H1 (cell line): Measurements from ENCODE around the gene ANKRD13B. TPM values are rescaled to one million over a fixed set of nuclear protein-coding genes. Genes with fewer than 3 reads are reported as not detected.

Experiments
- CTCF ChIA-PET: fragments of 300-600 bp; sonication (Branson Sonifier 250); formaldehyde crosslinking; loops from one replicate; lab custom pipeline; 2021; ENCODE audit not compliant: partially characterized antibody; lab: Charles Lee
- POLR2A ChIA-PET: fragments of 300-600 bp; sonication (Branson Sonifier 250); formaldehyde crosslinking; loops from one replicate; lab custom pipeline; 2021; ENCODE audit warnings: inconsistent platforms; ENCODE audit not compliant: partially characterized antibody; lab: Charles Lee
- DNase-seq, 2 experiments: peaks; one replicate each; pipeline versions ENCODE4 v3.0.0 to v3.0.0-alpha.2; 2010 to 2022; ENCODE audit warnings: low spot score in 2 of 2, low read depth in 1 of 2, mixed read lengths in 1 of 2
- FAIRE-seq: peaks from 2 replicates; lab custom pipeline; 2011; peaks lifted over from hg19 to GRCh38; lab: Jason Lieb, UNC
- H2AFZ ChIP-seq: 2 replicates; pipeline ENCODE4 v1.8.1; 2012; ENCODE audit warnings: low read length, inconsistent platforms
- H2AK5ac ChIP-seq: 2 replicates; pipeline ENCODE4 v1.6.1; 2013; ENCODE audit warnings: low read depth, low read length
- H2BK120ac ChIP-seq: replicated peaks from 2 replicates; pipeline ENCODE3; 2013; ENCODE audit warnings: low read depth, low read length, inconsistent platforms
- H2BK12ac ChIP-seq: 2 replicates; pipeline ENCODE4 v1.6.1; 2013; ENCODE audit warnings: low read depth, low read length
- H2BK15ac ChIP-seq: 2 replicates; pipeline ENCODE4 v1.6.1; 2013; ENCODE audit warnings: low read length
- H2BK20ac ChIP-seq: 2 replicates; pipeline ENCODE4 v1.6.1; 2013; ENCODE audit warnings: low read length
- H2BK5ac ChIP-seq: 2 replicates; pipeline ENCODE4 v1.6.1; 2013; ENCODE audit warnings: low read depth, low read length
- H3K14ac ChIP-seq: 2 replicates; pipeline ENCODE4 v1.6.1; 2013; ENCODE audit warnings: inconsistent platforms; ENCODE audit not compliant: insufficient read length
- H3K18ac ChIP-seq: 2 replicates; pipeline ENCODE4 v1.6.1; 2013; ENCODE audit warnings: low read length; ENCODE audit errors: extremely low read depth
- H3K23ac ChIP-seq: 2 replicates; pipeline ENCODE4 v1.6.1; 2013; ENCODE audit warnings: inconsistent platforms; ENCODE audit not compliant: insufficient read length
- H3K23me2 ChIP-seq: 2 replicates; pipeline ENCODE4 v1.6.1; 2013; ENCODE audit warnings: low read depth, low read length
- H3K27ac ChIP-seq: 2 replicates; pipeline ENCODE4 v1.6.1; 2011; ENCODE audit warnings: low read depth, low read length, inconsistent platforms
- H3K27me3 ChIP-seq, 4 experiments: replicated peaks in 1 of 4; 1 replicate in 1 of 4; 2 replicates in 3 of 4; pipeline versions ENCODE4 v1.6.1 to v1.8.1; 2011 to 2013; ENCODE audit warnings: low read length in 3 of 4, mild to moderate bottlenecking in 3 of 4, inconsistent platforms in 2 of 4, mixed read lengths in 2 of 4, moderate library complexity in 1 of 4; ENCODE audit not compliant: control insufficient read depth in 3 of 4, insufficient read depth in 3 of 4; ENCODE audit errors: extremely low read depth in 1 of 4
- H3K36me3 ChIP-seq, 4 experiments: 2 replicates each; pipeline versions ENCODE4 v1.6.1 to v1.8.1; 2011 to 2013; ENCODE audit warnings: mild to moderate bottlenecking in 4 of 4, low read length in 3 of 4, moderate library complexity in 2 of 4, control low read depth in 1 of 4, inconsistent platforms in 1 of 4; ENCODE audit not compliant: insufficient read depth in 4 of 4, control insufficient read depth in 2 of 4
- H3K4ac ChIP-seq: replicated peaks from 2 replicates; pipeline ENCODE3; 2013; ENCODE audit warnings: low read length, low read depth, mixed read lengths, inconsistent platforms; ENCODE audit not compliant: insufficient read length
- H3K4me1 ChIP-seq, 4 experiments: replicated peaks in 1 of 4; 1 replicate in 1 of 4; 2 replicates in 3 of 4; pipeline versions ENCODE4 v1.6.1 to v1.8.1; 2011 to 2013; ENCODE audit warnings: low read length in 3 of 4, inconsistent platforms in 2 of 4, mixed read lengths in 1 of 4; ENCODE audit not compliant: insufficient read depth in 4 of 4, control insufficient read depth in 3 of 4
- H3K4me2 ChIP-seq, 2 experiments: 2 replicates each; pipeline versions ENCODE4 v1.6.1 to v1.8.1; 2011 to 2013; ENCODE audit warnings: low read depth in 2 of 2, low read length in 2 of 2, control low read depth in 1 of 2, inconsistent platforms in 1 of 2, mild to moderate bottlenecking in 1 of 2; ENCODE audit not compliant: insufficient read depth in 1 of 2
- H3K4me3 ChIP-seq, 4 experiments: fragments of 200-600, 300-600 bp in 1 of 4; sonication (generic), shearing (Covaris generic), sonication (Bioruptor Twin) in 1 of 4; 2 replicates each; pipeline versions ENCODE4 v1.5.1 to v1.8.1; 2011 to 2016; ENCODE audit warnings: low read length in 4 of 4, low read depth in 3 of 4, control low read depth in 2 of 4, inconsistent platforms in 2 of 4, mild to moderate bottlenecking in 2 of 4, mixed read lengths in 1 of 4, moderate library complexity in 1 of 4; ENCODE audit not compliant: insufficient read depth in 2 of 4; ENCODE audit errors: extremely low read depth in 1 of 4
- H3K56ac ChIP-seq: replicated peaks from 2 replicates; pipeline ENCODE3; 2013; ENCODE audit warnings: low read depth, mild to moderate bottlenecking, mixed read lengths, low read length, inconsistent platforms; ENCODE audit not compliant: insufficient read length
- H3K79me1 ChIP-seq: 2 replicates; pipeline ENCODE4 v1.6.1; 2013; ENCODE audit warnings: low read depth, low read length, control low read depth
- H3K79me2 ChIP-seq, 2 experiments: 2 replicates each; pipeline versions ENCODE4 v1.6.1 to v1.8.1; 2012 to 2013; ENCODE audit warnings: low read length in 2 of 2, mild to moderate bottlenecking in 2 of 2, inconsistent platforms in 1 of 2; ENCODE audit not compliant: insufficient read depth in 2 of 2, control insufficient read depth in 1 of 2
- H3K9ac ChIP-seq, 4 experiments: replicated peaks in 1 of 4; 1 replicate in 1 of 4; 2 replicates in 3 of 4; pipeline versions ENCODE4 v1.6.1 to v1.8.1; 2011 to 2013; ENCODE audit warnings: low read depth in 3 of 4, low read length in 3 of 4, control low read depth in 2 of 4, mild to moderate bottlenecking in 2 of 4, moderate library complexity in 2 of 4, inconsistent platforms in 1 of 4; ENCODE audit errors: extremely low read depth in 1 of 4
- H3K9me3 ChIP-seq, 2 experiments: 2 replicates each; pipeline versions ENCODE4 v1.6.1 to v1.8.1; 2012 to 2013; ENCODE audit warnings: mild to moderate bottlenecking in 2 of 2, moderate library complexity in 2 of 2, control low read depth in 1 of 2, inconsistent platforms in 1 of 2, low read depth in 1 of 2, low read length in 1 of 2, mixed read lengths in 1 of 2; ENCODE audit not compliant: insufficient read depth in 2 of 2
- H4K20me1 ChIP-seq, 2 experiments: replicated peaks in 1 of 2; 2 replicates each; pipeline versions ENCODE3 to v1.8.1; 2011 to 2013; ENCODE audit warnings: inconsistent platforms in 2 of 2, low read length in 2 of 2, mild to moderate bottlenecking in 1 of 2; ENCODE audit not compliant: insufficient read depth in 2 of 2, control insufficient read depth in 1 of 2
- H4K5ac ChIP-seq: 2 replicates; pipeline ENCODE4 v1.6.1; 2013; ENCODE audit warnings: low read length, low read depth, mixed read lengths, inconsistent platforms; ENCODE audit not compliant: insufficient read length
- H4K8ac ChIP-seq: 2 replicates; pipeline ENCODE4 v1.8.0; 2013; ENCODE audit warnings: mild to moderate bottlenecking, moderate library complexity, low read length, inconsistent platforms; ENCODE audit not compliant: insufficient read depth; ENCODE audit errors: extremely low read depth
- H4K91ac ChIP-seq: replicated peaks from 2 replicates; pipeline ENCODE3; 2013; ENCODE audit warnings: low read length, mixed read lengths, inconsistent platforms; ENCODE audit not compliant: insufficient read length
- RFX5 ChIP-seq: IDR thresholded peaks from 2 replicates; pipeline ENCODE4 v1.6.1; 2011; ENCODE audit warnings: low read depth, low read length, improper control_type of control experiment, borderline replicate concordance
- WGBS, 2 experiments: shearing (Covaris generic) in 1 of 2; methylation state at CpG; one replicate each; pipeline versions ENCODE4 v1.1.6 to v1.1.7; 2013 to 2015; ENCODE audit warnings: low lambda C conversion rate in 2 of 2, mixed read lengths in 2 of 2, inconsistent platforms in 1 of 2, low coverage in 1 of 2, missing lambda C conversion rate in 1 of 2; ENCODE audit not compliant: insufficient replicate concordance in 2 of 2, insufficient coverage in 1 of 2, insufficient read length in 1 of 2; ENCODE audit errors: extremely low coverage in 1 of 2, missing lambda C conversion rate in 1 of 2; 5-methylcytosine and 5-hydroxymethylcytosine counted together
- polyA plus RNA-seq, 7 experiments: library from polyadenylated mRNA; depleted of rRNA in 3 of 7; stranded (reverse) in 5 of 7; unstranded in 2 of 7; fragments of >200 nt in 5 of 7; fragments of 200-250 nt in 2 of 7; gene quantifications; 1 replicate in 5 of 7; 2 replicates in 1 of 7; 4 replicates in 1 of 7; pipeline versions ENCODE4 v1.2.1 to v1.2.3, GENCODE V29; 2011 to 2013; ENCODE audit warnings: missing spikeins in 2 of 7, mixed read lengths in 2 of 7
- total RNA-seq: library from RNA; stranded (reverse); fragmentation: NEBNext Ultra II Directional; extraction: Animal tissue kit (Norgen Biotek cat#: 25700); gene quantifications from 2 replicates; pipeline ENCODE4 v1.2.1, GENCODE V29; 2021

The ANKRD13B gene
- total and polyA plus RNA-seq, 2 of the 8 experiments (the other 6 are each of a cell fraction or from before 2014, with no cell fraction given): 16.4 to 48.5 TPM

- H2BK15ac ChIP-seq: no peak overlapping the region
- no peak overlapping the region for H3K56ac ChIP-seq
- H4K8ac ChIP-seq: no peak overlapping the region
- ChIA-PET POLR2A (no interaction called here), CTCF (interaction anchor here (0.6 kb wide), 2 partner anchors 108 to 175 kb away, joined by 3 to 5 read pairs; no protein-coding TSS in a partner anchor)
- H3K4ac ChIP-seq: no peak overlapping the region
- H3K4me2 ChIP-seq: no peak overlapping the region
- no peaks in the 10 kb centered on the region for H3K23me2 ChIP-seq
- H3K23ac ChIP-seq: no peak overlapping the region
- peaks cover 6 to 18% (median 11%) of the 10 kb centered on the region in 4 experiments for H3K36me3 ChIP-seq
- no peaks in the 10 kb centered on the region for H3K4me1 ChIP-seq
- no peaks in the 10 kb centered on the region for H3K79me2 ChIP-seq
- H3K27ac ChIP-seq: no peak overlapping the region
- H3K79me1 ChIP-seq: no peaks in the 10 kb centered on the region
- no peak overlapping the region for H2BK120ac ChIP-seq
- no peak overlapping the region for H3K9ac ChIP-seq
- H4K91ac ChIP-seq: no peak overlapping the region
- H3K27me3 ChIP-seq: no peaks in the 10 kb centered on the region
- DNase-seq (no peak), FAIRE-seq (no peak)
- H4K20me1 ChIP-seq: no peaks in the 10 kb centered on the region
- TF ChIP-seq RFX5: no peak
- TF ChIP-seq, all 59 proteins: peak for 0
- Histone ChIP-seq H3K14ac (no peak overlapping the region), H3K9me3 (no peaks in the 10 kb centered on the region), H3K18ac (no peak overlapping the region), H2BK5ac (no peak overlapping the region), H2BK12ac (no peak overlapping the region), H4K5ac (no peak overlapping the region), H2AFZ (no peak overlapping the region), H2AK5ac (no peak overlapping the region), H3K4me3 (no peak overlapping the region), H2BK20ac (no peak overlapping the region)
- 86% methylated on average over 4 of the region's 4 CpGs; no CpG with 5 or more reads in 1 of the 2 experiments for WGBS, 2 experiments
These were observed 48.9 kb upstream of the ANKRD13B start for GRCh38 chr17:29544066-29544465.
